OCI-LY7 (cell line): ENCODE results near the gene MED25.

ENCODE experiments used
- EZH2phosphoT487 ChIP-seq: fragments of 200-600 bp; sonication (generic); IDR thresholded peaks from 2 replicates; pipeline ENCODE4 v1.6.1; 2018; ENCODE audit warnings: low read depth, borderline replicate concordance, mild to moderate bottlenecking, mixed run types, antibody characterized with exemption, low read length, moderate library complexity, mixed read lengths
- TF ChIP-seq, protein P1 (sequence below): fragments of 200-600 bp; sonication (generic); conservative IDR thresholded peaks from 2 replicates; pipeline ENCODE4 v1.5.1; 2014; ENCODE audit warnings: mild to moderate bottlenecking, antibody characterized with exemption, low read length, moderate library complexity, mixed read lengths

DNA sequence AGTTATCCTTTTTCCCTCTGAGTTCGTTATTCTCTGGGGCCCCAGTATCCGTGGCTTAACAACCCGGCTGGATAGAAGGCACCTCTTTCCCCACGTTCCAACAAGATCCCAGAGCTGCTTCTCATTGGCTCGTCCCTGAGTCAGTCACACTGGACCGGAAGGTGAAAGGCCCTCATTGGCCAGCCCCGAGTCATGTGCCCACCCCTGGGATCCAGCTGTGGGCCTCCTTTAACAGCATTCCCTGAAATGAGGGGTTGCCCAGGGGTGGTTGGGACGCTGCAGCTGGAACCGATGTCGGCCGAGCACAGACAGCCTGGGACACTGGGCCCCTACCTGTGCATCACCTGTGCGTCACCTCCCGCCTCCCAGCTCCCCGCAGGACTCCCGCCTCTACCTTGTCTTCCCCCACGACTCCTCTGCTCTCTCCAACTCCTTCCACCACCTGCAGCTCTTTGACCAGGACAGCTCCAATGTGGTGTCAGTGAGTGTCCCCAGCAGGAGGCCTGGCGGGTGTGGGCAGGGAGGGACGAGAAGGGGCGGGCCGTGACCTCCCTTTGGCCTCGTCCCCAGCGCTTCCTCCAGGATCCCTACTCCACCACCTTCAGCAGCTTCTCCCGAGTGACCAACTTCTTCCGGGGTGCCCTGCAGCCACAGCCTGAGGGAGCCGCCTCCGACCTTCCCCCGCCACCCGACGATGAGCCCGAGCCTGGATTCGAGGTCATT is 63.7 kb downstream of the MED25 start:
- TF ChIP-seq, protein P1, sequence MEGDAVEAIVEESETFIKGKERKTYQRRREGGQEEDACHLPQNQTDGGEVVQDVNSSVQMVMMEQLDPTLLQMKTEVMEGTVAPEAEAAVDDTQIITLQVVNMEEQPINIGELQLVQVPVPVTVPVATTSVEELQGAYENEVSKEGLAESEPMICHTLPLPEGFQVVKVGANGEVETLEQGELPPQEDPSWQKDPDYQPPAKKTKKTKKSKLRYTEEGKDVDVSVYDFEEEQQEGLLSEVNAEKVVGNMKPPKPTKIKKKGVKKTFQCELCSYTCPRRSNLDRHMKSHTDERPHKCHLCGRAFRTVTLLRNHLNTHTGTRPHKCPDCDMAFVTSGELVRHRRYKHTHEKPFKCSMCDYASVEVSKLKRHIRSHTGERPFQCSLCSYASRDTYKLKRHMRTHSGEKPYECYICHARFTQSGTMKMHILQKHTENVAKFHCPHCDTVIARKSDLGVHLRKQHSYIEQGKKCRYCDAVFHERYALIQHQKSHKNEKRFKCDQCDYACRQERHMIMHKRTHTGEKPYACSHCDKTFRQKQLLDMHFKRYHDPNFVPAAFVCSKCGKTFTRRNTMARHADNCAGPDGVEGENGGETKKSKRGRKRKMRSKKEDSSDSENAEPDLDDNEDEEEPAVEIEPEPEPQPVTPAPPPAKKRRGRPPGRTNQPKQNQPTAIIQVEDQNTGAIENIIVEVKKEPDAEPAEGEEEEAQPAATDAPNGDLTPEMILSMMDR: no peak
- no peak for TF ChIP-seq EZH2phosphoT487
